SJSA1 (cell line): ENCODE data around the gene KCNK5. TPM values are rescaled to one million over a fixed set of nuclear protein-coding genes. Genes with fewer than 3 reads are reported as not detected.

Source experiments
- DNase-seq, 2 experiments: peaks; one replicate each; pipeline ENCODE4 v3.0.0-alpha.2; 2015 to 2020; ENCODE audit warnings: low spot score in 2 of 2, low read depth in 1 of 2
- H3K27ac ChIP-seq: fragments of 250-450 bp; sonication (Bioruptor Pico); 2 replicates; pipeline ENCODE4 v1.5.1; 2020; ENCODE audit warnings: mild to moderate bottlenecking, moderate library complexity
- H3K27me3 ChIP-seq: fragments of 250-450 bp; sonication (Bioruptor Pico); replicated peaks from 2 replicates; pipeline ENCODE4 v1.5.1; 2020; ENCODE audit warnings: mild to moderate bottlenecking, moderate library complexity
- H3K36me3 ChIP-seq: fragments of 250-450 bp; sonication (Bioruptor Pico); 2 replicates; pipeline ENCODE4 v1.5.1; 2020; ENCODE audit warnings: mild to moderate bottlenecking
- H3K4me1 ChIP-seq: fragments of 250-450 bp; sonication (Bioruptor Pico); replicated peaks from 2 replicates; pipeline ENCODE4 v1.6.1; 2021; ENCODE audit warnings: mild to moderate bottlenecking
- H3K4me3 ChIP-seq: fragments of 250-450 bp; sonication (Bioruptor Pico); 2 replicates; pipeline ENCODE4 v1.5.1; 2020; ENCODE audit warnings: mild to moderate bottlenecking
- H3K9me3 ChIP-seq: fragments of 250-450 bp; sonication (Bioruptor Pico); replicated peaks from 2 replicates; pipeline ENCODE4 v1.5.1; 2020; ENCODE audit warnings: mild to moderate bottlenecking
- total RNA-seq: library from RNA; depleted of rRNA; stranded (reverse); fragments of >200 nt; shearing (Covaris generic); gene quantifications from 2 replicates; pipeline ENCODE4 v1.2.3, GENCODE V29; 2014

KCNK5 gene
- total RNA-seq, 1 experiment from 2014 or later: not detected

GRCh38 chr6:39218868-39219567 is 10.3 kb downstream of the KCNK5 start:
- Histone ChIP-seq H3K4me1 (no peaks in the 10 kb centered on the region), H3K27me3 (no peaks in the 10 kb centered on the region), H3K4me3 (no peak overlapping the region), H3K36me3 (no peaks in the 10 kb centered on the region), H3K9me3 (no peaks in the 10 kb centered on the region), H3K27ac (no peak overlapping the region)
- no peak for DNase-seq

DNA sequence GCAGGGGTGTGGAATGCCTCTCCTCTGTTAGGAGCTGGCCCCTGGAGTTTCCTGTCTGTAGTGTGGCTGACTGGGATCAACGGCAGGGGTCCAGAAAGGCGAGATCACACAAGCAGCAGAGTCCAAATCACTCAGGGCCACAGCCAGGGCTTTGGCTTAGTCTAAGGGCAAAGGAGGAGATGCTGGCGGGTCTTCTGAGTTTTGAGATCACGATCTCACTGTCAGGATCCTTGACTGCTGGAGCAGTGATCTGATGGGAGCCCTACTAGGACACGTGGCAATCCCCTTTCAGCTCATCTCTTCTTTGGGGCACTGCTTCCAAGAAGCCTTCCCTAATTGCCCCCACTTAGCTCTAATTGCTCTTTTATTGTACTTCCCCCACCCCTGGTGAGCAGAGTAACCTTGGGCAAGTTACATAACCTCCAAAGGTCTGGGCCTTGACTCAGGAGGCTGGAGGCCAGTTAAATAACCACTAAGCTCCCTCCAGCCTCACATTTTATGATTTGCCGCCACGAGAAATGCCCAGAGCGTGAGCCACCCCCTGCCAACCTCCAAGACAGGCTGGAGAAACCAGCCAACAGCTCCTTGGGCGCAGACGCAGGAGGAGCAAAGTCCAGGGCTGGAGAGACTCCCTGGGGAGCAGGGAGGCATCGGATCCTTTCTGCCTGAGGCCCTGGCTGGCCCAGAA is 12.0 kb downstream of the KCNK5 start:
- Histone ChIP-seq H3K36me3 (no peaks in the 10 kb centered on the region), H3K27me3 (no peaks in the 10 kb centered on the region; the same call in 1 of the 2 replicates), H3K4me1 (no peaks in the 10 kb centered on the region)

GRCh38 chr6:39215640-39216158 is 13.6 kb downstream of the KCNK5 start:
- Histone ChIP-seq H3K27me3 (no peaks in the 10 kb centered on the region; the same call in none of the 2 replicates), H3K4me3 (no peak overlapping the region)
- no peak for DNase-seq

More for the DNA sequence above, 12.0 kb downstream of the KCNK5 start:
- no peak for DNase-seq
- Histone ChIP-seq H3K4me3 (no peak overlapping the region), H3K27ac (no peak overlapping the region), H3K9me3 (no peaks in the 10 kb centered on the region)

GRCh38 chr6:39214846-39215639 is 14.2 kb downstream of the KCNK5 start:
- Histone ChIP-seq H3K27me3 (no peaks in the 10 kb centered on the region; the same call in none of the 2 replicates), H3K4me3 (no peak overlapping the region), H3K4me1 (no peaks in the 10 kb centered on the region), H3K9me3 (no peaks in the 10 kb centered on the region), H3K36me3 (no peaks in the 10 kb centered on the region), H3K27ac (no peak overlapping the region)
- no peak for DNase-seq

More at GRCh38 chr6:39215640-39216158, 13.6 kb downstream of the KCNK5 start:
- no peak overlapping the region for H3K27ac ChIP-seq
- H3K4me1 ChIP-seq: no peaks in the 10 kb centered on the region
- no peaks in the 10 kb centered on the region for H3K36me3 ChIP-seq
- H3K9me3 ChIP-seq: no peaks in the 10 kb centered on the region

DNA sequence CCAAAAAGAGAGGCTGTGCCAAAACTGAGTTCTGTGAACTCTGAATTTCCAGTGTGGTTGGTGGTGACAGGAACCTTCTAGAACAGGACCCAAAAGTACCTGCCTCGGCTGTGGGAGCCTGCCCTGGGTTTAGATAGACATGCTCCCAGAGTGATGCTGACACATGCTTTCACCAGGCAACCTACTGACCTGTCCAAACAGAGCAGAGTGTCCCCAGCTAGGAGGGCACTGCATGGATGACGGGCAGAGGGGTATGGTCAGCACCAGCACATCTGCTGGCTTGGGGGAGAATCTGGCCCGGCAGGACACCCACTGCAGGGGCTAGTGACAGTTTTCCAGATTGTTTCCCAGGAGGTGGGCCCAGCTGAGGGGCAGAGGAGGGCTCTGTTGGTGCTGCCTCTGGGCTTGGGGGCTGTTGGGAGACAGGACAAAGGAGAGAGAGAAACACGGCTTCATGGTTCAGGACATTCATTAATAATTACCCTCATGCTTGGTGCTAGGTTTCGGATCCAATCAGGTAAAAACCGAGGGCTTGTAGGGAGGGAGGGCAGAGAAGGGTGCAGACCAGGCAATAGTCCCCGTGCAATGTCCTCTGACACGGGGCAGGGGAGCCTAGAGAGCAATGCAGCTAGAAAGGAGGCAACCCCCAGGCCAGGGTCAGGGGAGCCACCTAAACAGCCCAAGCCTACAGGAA is 15.0 kb downstream of the KCNK5 start:
- H3K27ac ChIP-seq: no peak overlapping the region
- DNase-seq: no peak
- no peaks in the 10 kb centered on the region for H3K4me1 ChIP-seq
- H3K27me3 ChIP-seq: no peaks in the 10 kb centered on the region; the same call in none of the 2 replicates
- H3K4me3 ChIP-seq: no peak overlapping the region
- H3K36me3 ChIP-seq: no peaks in the 10 kb centered on the region
- H3K9me3 ChIP-seq: no peaks in the 10 kb centered on the region

DNA sequence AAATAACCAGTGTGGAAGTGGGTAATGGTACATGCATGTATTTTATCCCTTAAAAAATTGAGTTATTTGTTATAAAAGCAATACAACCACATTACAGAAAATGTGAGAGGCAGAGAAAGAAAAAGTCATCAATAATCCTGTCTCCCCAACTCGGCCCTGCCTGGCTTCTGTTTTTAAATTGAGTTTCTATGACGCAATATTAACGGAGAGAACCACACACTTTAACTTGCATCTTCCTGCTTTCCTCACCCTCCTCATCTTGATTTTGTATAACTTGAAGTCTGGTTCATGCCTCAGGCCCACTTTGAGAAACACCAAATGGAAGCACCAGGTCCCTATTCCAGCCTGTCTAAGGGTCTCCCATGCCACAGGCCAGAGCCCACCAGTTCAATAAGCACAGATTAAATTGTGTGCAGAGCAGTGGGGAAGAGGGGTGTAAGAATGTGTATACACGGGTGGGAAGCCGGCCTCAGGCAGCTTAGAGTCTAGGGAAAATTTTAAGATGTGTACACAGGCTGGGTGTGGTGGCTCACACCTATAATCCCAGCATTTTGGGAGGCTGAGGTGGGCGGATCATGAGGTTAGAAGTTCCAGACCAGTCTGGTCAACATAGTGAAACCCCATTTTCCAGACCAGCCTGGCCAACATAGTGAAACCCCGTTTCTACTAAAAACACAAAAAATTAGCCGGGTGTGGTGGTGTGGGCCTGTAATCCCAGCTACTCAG is 15.9 kb downstream of the KCNK5 start:
- Histone ChIP-seq H3K9me3 (no peaks in the 10 kb centered on the region), H3K27ac (no peak overlapping the region), H3K4me3 (no peak overlapping the region), H3K4me1 (no peaks in the 10 kb centered on the region), H3K36me3 (no peaks in the 10 kb centered on the region), H3K27me3 (no peaks in the 10 kb centered on the region; the same call in none of the 2 replicates)
- no peak for DNase-seq

DNA sequence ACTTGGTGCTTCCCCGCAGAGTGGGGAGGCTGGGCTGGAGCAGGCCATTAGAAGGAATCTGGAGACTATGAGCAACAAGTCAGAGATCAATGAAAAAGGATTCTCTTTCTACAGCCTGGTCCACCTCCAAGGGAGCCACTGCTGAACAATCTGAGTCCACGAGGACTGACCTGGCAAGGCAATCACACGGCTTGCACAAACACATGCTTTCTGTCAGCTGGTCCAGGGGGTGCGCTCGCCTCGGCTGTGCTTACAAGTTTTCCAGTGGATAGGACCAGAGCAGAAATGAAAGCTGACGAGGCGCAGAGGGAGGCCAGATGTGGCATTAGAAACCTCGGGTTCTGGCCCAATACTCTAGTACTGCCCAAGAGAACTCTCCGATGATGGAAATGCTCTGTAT is 18.1 kb downstream of the KCNK5 start:
- DNase-seq: no peak
- no peak overlapping the region for H3K4me3 ChIP-seq
- H3K36me3 ChIP-seq: no peaks in the 10 kb centered on the region
- H3K9me3 ChIP-seq: no peaks in the 10 kb centered on the region
- H3K27ac ChIP-seq: no peak overlapping the region
- H3K27me3 ChIP-seq: no peaks in the 10 kb centered on the region; the same call in none of the 2 replicates
- H3K4me1 ChIP-seq: no peaks in the 10 kb centered on the region

- Histone ChIP-seq H3K36me3 (no peaks in the 10 kb centered on the region), H3K9me3 (no peaks in the 10 kb centered on the region), H3K4me1 (no peaks in the 10 kb centered on the region), H3K4me3 (no peak overlapping the region), H3K27me3 (no peaks in the 10 kb centered on the region; the same call in none of the 2 replicates), H3K27ac (no peak overlapping the region)
- no peak for DNase-seq
Observed at GRCh38 chr6:39210450-39210849, 18.8 kb downstream of the KCNK5 start.

- H3K9me3 ChIP-seq: no peaks in the 10 kb centered on the region
- no peaks in the 10 kb centered on the region; the same call in none of the 2 replicates for H3K27me3 ChIP-seq
- H3K27ac ChIP-seq: no peak overlapping the region
- DNase-seq: no peak
- H3K36me3 ChIP-seq: no peaks in the 10 kb centered on the region
- H3K4me1 ChIP-seq: no peaks in the 10 kb centered on the region
- H3K4me3 ChIP-seq: no peak overlapping the region
Observed at GRCh38 chr6:39209911-39210310, 19.4 kb downstream of the KCNK5 start.

- H3K36me3 ChIP-seq: no peaks in the 10 kb centered on the region
- no peak for DNase-seq
- no peaks in the 10 kb centered on the region; the same call in none of the 2 replicates for H3K27me3 ChIP-seq
Observed at GRCh38 chr6:39209360-39209811, 19.9 kb downstream of the KCNK5 start.

GRCh38 chr6:39208223-39208739 is 21.0 kb downstream of the KCNK5 start:
- Histone ChIP-seq H3K27ac (no peak overlapping the region), H3K9me3 (no peaks in the 10 kb centered on the region), H3K4me1 (no peaks in the 10 kb centered on the region), H3K27me3 (no peaks in the 10 kb centered on the region; the same call in none of the 2 replicates), H3K4me3 (no peak overlapping the region), H3K36me3 (no peaks in the 10 kb centered on the region)
- no peak for DNase-seq

More at GRCh38 chr6:39209360-39209811, 19.9 kb downstream of the KCNK5 start:
- H3K4me1 ChIP-seq: no peaks in the 10 kb centered on the region
- H3K4me3 ChIP-seq: no peak overlapping the region
- H3K27ac ChIP-seq: no peak overlapping the region
- H3K9me3 ChIP-seq: no peaks in the 10 kb centered on the region

DNA sequence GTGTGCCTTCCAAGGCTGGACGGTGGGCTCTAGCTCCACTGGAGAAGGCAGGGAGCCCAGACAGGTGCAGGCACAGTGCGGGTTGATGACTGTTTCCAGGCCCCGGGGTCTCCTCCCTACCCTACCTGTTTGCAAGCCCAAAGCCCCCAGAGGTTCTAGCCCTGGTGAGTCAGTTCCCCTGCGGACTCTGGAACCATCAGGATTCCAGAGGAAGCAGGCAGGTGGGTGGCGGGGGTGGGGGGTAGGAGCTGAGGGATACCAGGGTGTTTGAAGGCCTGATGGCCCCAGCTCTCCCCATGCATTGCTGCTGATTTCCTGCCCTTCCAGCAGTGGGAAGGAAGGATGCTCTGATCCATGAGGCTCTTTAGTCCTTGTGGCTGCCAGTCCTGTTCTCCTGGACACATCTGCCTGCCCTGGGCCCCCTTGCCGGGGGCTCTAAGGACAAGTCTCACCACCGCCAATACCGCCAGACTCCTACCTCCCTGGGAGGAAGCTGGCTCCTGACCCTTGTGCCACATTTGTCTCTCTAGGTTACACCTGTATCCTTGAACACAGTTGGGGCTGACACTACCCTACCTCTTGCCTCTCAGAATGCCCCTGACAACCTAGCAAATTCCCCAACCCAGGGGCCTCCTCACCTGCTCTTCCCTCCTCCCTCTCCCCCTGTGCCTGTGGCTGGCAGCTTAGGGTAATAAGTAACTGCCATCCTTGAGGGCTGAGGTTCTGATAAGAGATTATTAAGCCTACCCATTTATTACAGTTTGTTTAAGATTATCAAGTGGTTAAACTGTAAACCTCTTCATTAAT is 21.7 kb downstream of the KCNK5 start:
- no peak for DNase-seq
- Histone ChIP-seq H3K36me3 (no peaks in the 10 kb centered on the region), H3K27ac (no peak overlapping the region), H3K9me3 (no peaks in the 10 kb centered on the region), H3K27me3 (no peaks in the 10 kb centered on the region; the same call in 1 of the 2 replicates), H3K4me1 (no peaks in the 10 kb centered on the region), H3K4me3 (no peak overlapping the region)
